ENCODE measurements around the gene GPC3.

GRCh38 chrX:133681421-133681820 is 304.0 kb downstream of the GPC3 start:
- no peak for TF ChIP-seq MAX (IDR thresholded peaks at IDR 0.05; ENCODE audit: insufficient read depth, insufficient read length)
- no peak for TF ChIP-seq CTCF (IDR thresholded peaks at IDR 0.05; ENCODE audit: extremely low read depth in 1 of 2, insufficient read depth in 1 of 2, low read depth in 1 of 2, low read length in 2 of 2)
